Endothelial cell of umbilical vein (primary cell): Measurements from ENCODE around the gene PSPC1. TPM values are rescaled to one million over a fixed set of nuclear protein-coding genes. Genes with fewer than 3 reads are reported as not detected.

Experiments
- BruUV-seq: library from RNA; stranded (reverse); fragments of 400-500 nt; replicated peaks from 2 replicates; lab custom pipeline; 2021; lab: Mats Ljungman, UMichigan
- CTCF ChIA-PET: fragments of 300-600, 350-600 bp; sonication (Branson Sonifier 250); formaldehyde crosslinking; loops from one replicate; lab custom pipeline; 2021; ENCODE audit warnings: antibody characterized with exemption, inconsistent platforms; lab: Charles Lee
- POLR2A ChIA-PET: fragments of 300-600, 350-600 bp; sonication (Branson Sonifier 250); formaldehyde crosslinking; loops from one replicate; lab custom pipeline; 2021; ENCODE audit warnings: antibody characterized with exemption, inconsistent platforms; lab: Charles Lee
- DNase-seq: peaks from one replicate; pipeline ENCODE4 v3.0.0-alpha.2; 2011; ENCODE audit warnings: low read depth, low spot score
- FAIRE-seq: peaks from 2 replicates; lab custom pipeline; 2011; peaks lifted over from hg19 to GRCh38; lab: Jason Lieb, UNC
- H2AFZ ChIP-seq: 2 replicates; pipeline ENCODE4 v1.6.0; 2012; ENCODE audit warnings: low read depth, low read length, control low read depth, inconsistent platforms
- H3K27ac ChIP-seq: 2 replicates; pipeline ENCODE4 v1.5.1; 2011; ENCODE audit warnings: low read depth, mild to moderate bottlenecking, control low read depth, low read length, moderate library complexity; ENCODE audit not compliant: insufficient read depth
- H3K27me3 ChIP-seq, 2 experiments: 2 replicates each; pipeline versions ENCODE4 v1.6.0 to v1.6.1; 2011; ENCODE audit warnings: low read length in 2 of 2, mixed read lengths in 1 of 2; ENCODE audit not compliant: control insufficient read depth in 2 of 2, insufficient read depth in 2 of 2
- H3K36me3 ChIP-seq, 2 experiments: 2 replicates in 1 of 2; 3 replicates in 1 of 2; pipeline ENCODE4 v1.5.1; 2011; ENCODE audit warnings: low read length in 2 of 2, mild to moderate bottlenecking in 1 of 2, moderate library complexity in 1 of 2; ENCODE audit not compliant: control insufficient read depth in 2 of 2, insufficient read depth in 2 of 2; ENCODE audit errors: extremely low read depth in 1 of 2
- H3K4me1 ChIP-seq: 3 replicates; pipeline ENCODE4 v1.5.1; 2011; ENCODE audit warnings: mild to moderate bottlenecking, low read length; ENCODE audit not compliant: control insufficient read depth, insufficient read depth; ENCODE audit errors: extremely low read depth
- H3K4me2 ChIP-seq: 2 replicates; pipeline ENCODE4 v1.6.1; 2011; ENCODE audit warnings: low read length, control low read depth, mixed read lengths; ENCODE audit not compliant: insufficient read depth
- H3K4me3 ChIP-seq, 3 experiments: fragments of 200-600 bp in 1 of 3; sonication (generic), shearing (Covaris generic) in 1 of 3; replicated peaks in 1 of 3; 2 replicates each; pipeline ENCODE4 v1.5.1; 2011 to 2016; ENCODE audit warnings: control low read depth in 3 of 3, low read length in 3 of 3, mild to moderate bottlenecking in 2 of 3, inconsistent platforms in 1 of 3, low read depth in 1 of 3, moderate library complexity in 1 of 3; ENCODE audit not compliant: insufficient read depth in 1 of 3
- H3K79me2 ChIP-seq: 2 replicates; pipeline ENCODE4 v1.6.0; 2012; ENCODE audit warnings: low read length, inconsistent platforms; ENCODE audit not compliant: control insufficient read depth, insufficient read depth
- H3K9ac ChIP-seq: replicated peaks from 2 replicates; pipeline ENCODE3; 2011; ENCODE audit warnings: low read length, control low read depth; ENCODE audit not compliant: insufficient read depth; ENCODE audit errors: extremely low read depth
- H3K9me1 ChIP-seq: replicated peaks from 3 replicates; pipeline ENCODE4 v1.6.0; 2011; ENCODE audit warnings: mild to moderate bottlenecking, low read length; ENCODE audit not compliant: control insufficient read depth, insufficient read depth; ENCODE audit errors: extremely low read depth
- H3K9me3 ChIP-seq: replicated peaks from 2 replicates; pipeline ENCODE4 v1.5.1; 2012; ENCODE audit warnings: low read length, inconsistent platforms; ENCODE audit not compliant: control insufficient read depth, insufficient read depth
- H4K20me1 ChIP-seq: replicated peaks from 2 replicates; pipeline ENCODE3; 2011; ENCODE audit warnings: mild to moderate bottlenecking, low read length; ENCODE audit not compliant: control insufficient read depth, insufficient read depth; ENCODE audit errors: extremely low read depth
- CTCF ChIP-seq, 2 donors: IDR thresholded peaks; 1 replicate in 1 of 2; 2 replicates in 1 of 2; pipeline ENCODE4 v1.5.1; 2011; ENCODE audit warnings: low read length in 2 of 2, mild to moderate bottlenecking in 2 of 2, moderate library complexity in 2 of 2, control low read depth in 1 of 2, inconsistent platforms in 1 of 2, low read depth in 1 of 2; ENCODE audit not compliant: insufficient read depth in 1 of 2; ENCODE audit errors: extremely low read depth in 1 of 2
- EZH2 ChIP-seq: IDR thresholded peaks from 2 replicates; pipeline ENCODE4 v1.6.1; 2012; ENCODE audit warnings: borderline replicate concordance, low read depth, mild to moderate bottlenecking, moderate library complexity, low read length, inconsistent platforms; ENCODE audit not compliant: severe bottlenecking
- FOS ChIP-seq: IDR thresholded peaks from 2 replicates; pipeline ENCODE4 v1.6.1; 2011; ENCODE audit warnings: mild to moderate bottlenecking, low read length, moderate library complexity, borderline replicate concordance; ENCODE audit not compliant: insufficient read depth
- GATA2 ChIP-seq: IDR thresholded peaks from 2 replicates; pipeline ENCODE4 v1.7.0; 2011; ENCODE audit warnings: low read depth, mild to moderate bottlenecking, moderate library complexity, mixed read lengths, low read length; ENCODE audit not compliant: insufficient read length, insufficient read depth
- JUN ChIP-seq: IDR thresholded peaks from 2 replicates; pipeline ENCODE4 v1.6.1; 2011; ENCODE audit warnings: borderline replicate concordance, low read depth; ENCODE audit not compliant: insufficient read length, insufficient read depth
- MAX ChIP-seq: IDR thresholded peaks from 2 replicates; pipeline ENCODE4 v1.6.1; 2011; ENCODE audit not compliant: insufficient read depth, insufficient read length
- MYC ChIP-seq: IDR thresholded peaks from one replicate; pipeline ENCODE4 v1.6.1; 2011; ENCODE audit warnings: mild to moderate bottlenecking, low read depth, low read length
- POLR2A ChIP-seq: IDR thresholded peaks from 2 replicates; pipeline ENCODE4 v1.6.1; 2012; ENCODE audit warnings: low read depth, mild to moderate bottlenecking, control low read depth, low read length
- POLR2AphosphoS5 ChIP-seq: IDR thresholded peaks from 2 replicates; pipeline ENCODE4 v1.6.1; 2012; ENCODE audit warnings: low read depth, mild to moderate bottlenecking, control low read depth, low read length, moderate library complexity; ENCODE audit not compliant: insufficient read depth
- dilution Hi-C: fragments of 300-500 bp; cut with MboI; formaldehyde crosslinking; loops from one replicate; pipeline ENCODE4 v1.15.0; 2019; ENCODE audit warnings: low sequenced_read_pairs; ENCODE audit not compliant: extremely low pct_ligation_motif_present
- intact Hi-C: fragments of 100-400 bp; cut with micrococcal nuclease; formaldehyde crosslinking; loops from one replicate; pipeline ENCODE4 v1.10.0; 2022
- polyA plus RNA-seq, 4 experiments: library from polyadenylated mRNA; depleted of rRNA in 3 of 4; stranded (reverse) in 3 of 4; unstranded in 1 of 4; fragments of >200 nt; gene quantifications; 2 replicates each; pipeline versions ENCODE4 v1.2.1 to v1.2.3, GENCODE V29; 2011 to 2012; ENCODE audit warnings: missing spikeins in 1 of 4
- total RNA-seq: library from RNA; stranded (reverse); gene quantifications from 2 replicates; pipeline ENCODE4 v1.2.3, GENCODE V29; 2021

The PSPC1 gene
- total and polyA plus RNA-seq, 2 donors (not counting 3 experiments of a cell fraction or from before 2014, with no cell fraction given): 22.8 to 55.7 TPM

- CTCF ChIA-PET: no interaction called here
- H3K79me2 ChIP-seq: peaks cover 71% of the 10 kb centered on the region
- POLR2A ChIA-PET: no interaction called here
- no peak overlapping the region for H3K4me2 ChIP-seq
- no peak for FAIRE-seq
- no TSS peak for BruUV-seq
- H3K4me3 ChIP-seq: no peak overlapping the region
- intact Hi-C loops: no loop called here
- H2AFZ ChIP-seq: no peak overlapping the region
- H3K9me3 ChIP-seq: no peaks in the 10 kb centered on the region
- H3K9me1 ChIP-seq: no peaks in the 10 kb centered on the region
- dilution Hi-C loops: no loop called here
- no peaks in the 10 kb centered on the region for H3K4me1 ChIP-seq
- TF ChIP-seq MAX (no peak), POLR2A (no peak), EZH2 (no peak), POLR2AphosphoS5 (no peak), GATA2 (no peak), CTCF (IDR thresholded peaks at IDR 0.05; ENCODE audit: extremely low read depth in 1 of 2, insufficient read depth in 1 of 2, low read depth in 1 of 2, low read length in 2 of 2) (no peak), JUN (no peak), FOS (no peak), MYC (no peak)
- no peaks in the 10 kb centered on the region for H4K20me1 ChIP-seq
- DNase-seq: no peak
- H3K27ac ChIP-seq: no peak overlapping the region
- no peak overlapping the region for H3K9ac ChIP-seq
- peaks cover 0 to 2% of the 10 kb centered on the region in 2 experiments for H3K36me3 ChIP-seq
- H3K27me3 ChIP-seq: no peaks in the 10 kb centered on the region
These were observed 40.1 kb downstream of the PSPC1 start for GRCh38 chr13:19742643-19743042.
